Smooth muscle cell (in vitro differentiated cells): ENCODE results near the gene GATA5. TPM values are rescaled to one million over a fixed set of nuclear protein-coding genes. Genes with fewer than 3 reads are reported as not detected.

Source experiments
- DNase-seq: peaks from one replicate; lab custom pipeline; 2025; ENCODE audit not compliant: unreplicated experiment; lab: John Stamatoyannopoulos, UW
- H2AFZ ChIP-seq: fragments of 200-600 bp; sonication (generic); 2 replicates; pipeline ENCODE4 v1.6.0; 2016; ENCODE audit warnings: antibody characterized with exemption, low read depth, mild to moderate bottlenecking
- H3F3A ChIP-seq: fragments of 200-600 bp; sonication (generic); 2 replicates; pipeline ENCODE4 v1.6.0; 2017; ENCODE audit warnings: antibody characterized with exemption, low read depth
- H3K27ac ChIP-seq: fragments of 200-600 bp; sonication (generic); 2 replicates; pipeline ENCODE4 v1.5.1; 2016; ENCODE audit warnings: low read depth, mild to moderate bottlenecking
- H3K27me3 ChIP-seq: fragments of 200-600 bp; sonication (generic); 2 replicates; pipeline ENCODE4 v1.6.1; 2016; ENCODE audit warnings: low read depth, mild to moderate bottlenecking
- H3K36me3 ChIP-seq: fragments of 200-600 bp; sonication (generic); 2 replicates; pipeline ENCODE4 v1.5.1; 2016; ENCODE audit warnings: low read depth
- H3K4me1 ChIP-seq: fragments of 200-600 bp; sonication (generic); 2 replicates; pipeline ENCODE4 v1.5.1; 2016; ENCODE audit warnings: low read depth
- H3K4me2 ChIP-seq: fragments of 200-600 bp; sonication (generic); 2 replicates; pipeline ENCODE4 v1.6.0; 2016; ENCODE audit warnings: mild to moderate bottlenecking
- H3K4me3 ChIP-seq: fragments of 200-600 bp; sonication (generic); 2 replicates; pipeline ENCODE4 v1.5.1; 2016; ENCODE audit warnings: mild to moderate bottlenecking
- H3K79me2 ChIP-seq: fragments of 200-600 bp; sonication (generic); 2 replicates; pipeline ENCODE4 v1.6.0; 2016; ENCODE audit warnings: low read depth, mild to moderate bottlenecking
- H3K9ac ChIP-seq: fragments of 200-600 bp; sonication (generic); 2 replicates; pipeline ENCODE4 v1.6.0; 2016; ENCODE audit warnings: low read depth
- H3K9me3 ChIP-seq: fragments of 200-600 bp; sonication (generic); replicated peaks from 2 replicates; pipeline ENCODE4 v1.5.1; 2016; ENCODE audit warnings: low read depth
- H4K20me1 ChIP-seq: fragments of 200-600 bp; sonication (generic); 2 replicates; pipeline ENCODE4 v1.6.0; 2016; ENCODE audit warnings: low read depth
- CTCF ChIP-seq: fragments of 200-600 bp; sonication (generic); IDR thresholded peaks from 2 replicates; pipeline ENCODE4 v1.5.1; 2017; ENCODE audit warnings: borderline replicate concordance, mild to moderate bottlenecking, antibody characterized with exemption; ENCODE audit not compliant: insufficient read depth, poor library complexity, severe bottlenecking
- WGBS: methylation state at CpG from one replicate; pipeline ENCODE4 v1.1.7; 2016; ENCODE audit warnings: low lambda C conversion rate; 5-methylcytosine and 5-hydroxymethylcytosine counted together
- polyA plus RNA-seq: library from polyadenylated mRNA; unstranded; fragments of >200 nt; fragmentation: Nextera tagmentation; extraction: Ambion mirVana; gene quantifications from 2 replicates; pipeline ENCODE4 v1.2.1, GENCODE V29; 2016
- total RNA-seq: library from RNA; depleted of rRNA; stranded (reverse); fragments of >200 nt; gene quantifications from 2 replicates; pipeline ENCODE4 v1.2.3, GENCODE V29; 2014

The GATA5 gene
- total and polyA plus RNA-seq, 2 experiments from 2014 or later = 1.9 to 9.2 TPM

- WGBS = 96% methylated on average over 6 of the region's 6 CpGs
- no peak for TF ChIP-seq CTCF
- Histone ChIP-seq H3K4me3 (no peak overlapping the region), H3K4me2 (no peak overlapping the region), H3K36me3 (no peaks in the 10 kb centered on the region), H3F3A (no peaks in the 10 kb centered on the region), H3K9ac (no peak overlapping the region), H3K9me3 (no peaks in the 10 kb centered on the region), H3K27ac (no peak overlapping the region), H3K79me2 (no peaks in the 10 kb centered on the region), H3K4me1 (no peaks in the 10 kb centered on the region), H3K27me3 (no peaks in the 10 kb centered on the region), H4K20me1 (no peaks in the 10 kb centered on the region), H2AFZ (no peak overlapping the region)
- no peak for DNase-seq
Observed at GRCh38 chr20:62444286-62444685, 31.5 kb downstream of the GATA5 start.

- H3K4me1 ChIP-seq = no peaks in the 10 kb centered on the region
- no peak overlapping the region for H3K4me3 ChIP-seq
- H3K36me3 ChIP-seq = no peaks in the 10 kb centered on the region
- no peaks in the 10 kb centered on the region for H3K9me3 ChIP-seq
- no peak overlapping the region for H2AFZ ChIP-seq
- H3K27me3 ChIP-seq = no peaks in the 10 kb centered on the region
- WGBS = 85% methylated on average over 16 of the region's 16 CpGs
- TF ChIP-seq CTCF = no peak
- no peak overlapping the region for H3K4me2 ChIP-seq
- no peaks in the 10 kb centered on the region for H3F3A ChIP-seq
- DNase-seq = no peak
- H3K9ac ChIP-seq = no peak overlapping the region
- H4K20me1 ChIP-seq = no peaks in the 10 kb centered on the region
- no peaks in the 10 kb centered on the region for H3K79me2 ChIP-seq
- no peak overlapping the region for H3K27ac ChIP-seq
Observed at GRCh38 chr20:62441987-62442539, 33.7 kb downstream of the GATA5 start.

- WGBS = 91% methylated on average over 5 of the region's 5 CpGs
- Histone ChIP-seq H3K79me2 (no peaks in the 10 kb centered on the region), H3K27ac (no peak overlapping the region), H3K4me1 (no peaks in the 10 kb centered on the region), H3F3A (no peaks in the 10 kb centered on the region), H3K9ac (no peak overlapping the region), H3K4me3 (no peak overlapping the region), H3K9me3 (no peaks in the 10 kb centered on the region), H4K20me1 (no peaks in the 10 kb centered on the region), H3K27me3 (no peaks in the 10 kb centered on the region), H2AFZ (no peak overlapping the region), H3K4me2 (no peak overlapping the region), H3K36me3 (no peaks in the 10 kb centered on the region)
- no peak for DNase-seq
- TF ChIP-seq CTCF = no peak
Observed at GRCh38 chr20:62439218-62439617, 36.6 kb downstream of the GATA5 start.

- Histone ChIP-seq H3K27me3 (no peaks in the 10 kb centered on the region), H3K4me1 (no peaks in the 10 kb centered on the region), H3K79me2 (no peaks in the 10 kb centered on the region), H3K9me3 (no peaks in the 10 kb centered on the region), H3K4me3 (no peak overlapping the region), H3K4me2 (no peak overlapping the region), H4K20me1 (no peaks in the 10 kb centered on the region), H3K36me3 (no peaks in the 10 kb centered on the region), H3K9ac (no peak overlapping the region), H2AFZ (no peak overlapping the region), H3F3A (no peaks in the 10 kb centered on the region), H3K27ac (no peak overlapping the region)
- DNase-seq = no peak
- no peak for TF ChIP-seq CTCF
- 92% methylated on average over 19 of the region's 24 CpGs for WGBS
Observed at GRCh38 chr20:62437927-62438326, 37.9 kb downstream of the GATA5 start.
